Ramos (cell line): ENCODE data around the gene CLCNKA.
"Not testable (repeated sequence)": the region's sequence is repeated elsewhere in the genome, so short reads cannot be mapped to it uniquely, and the experiment has no call there.

Experiments
- in situ Hi-C: fragments of 300-500 bp; cut with MboI; formaldehyde crosslinking; loops from one replicate; pipeline ENCODE4 v1.14.3; 2022; ENCODE audit warnings: low sequenced_read_pairs; ENCODE audit not compliant: unreplicated experiment

Gene CLCNKA

GRCh38 chr1:16021681-16022080 lies at the start of gene CLCNKA:
CLCNKA (plus strand) TSS chr1:16022036; CDS start chr1:16022620, 584 bp downstream.
- in situ Hi-C loops: no loop called here

DNA sequence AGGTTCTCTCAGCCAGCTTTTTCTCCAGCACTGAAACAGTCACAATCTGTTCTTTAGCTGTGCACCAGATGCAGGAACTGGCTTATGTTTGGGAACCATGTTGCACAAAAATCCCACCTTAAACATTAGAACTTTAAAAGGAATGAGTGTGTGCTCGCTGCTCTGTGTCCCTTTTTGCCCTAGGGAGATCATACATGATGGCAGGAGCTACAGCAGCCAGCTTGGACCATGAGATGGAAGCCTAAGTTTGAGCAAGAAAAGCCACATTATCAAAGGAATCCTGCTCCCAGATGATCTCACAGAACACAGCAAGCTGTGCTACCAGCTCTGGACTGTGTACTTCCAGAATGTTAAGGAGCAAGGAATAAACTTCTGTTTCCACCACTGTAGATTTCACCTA lies 49.4 kb upstream of the CLCNKA start:
- in situ Hi-C loops: no loop called here

GRCh38 chr1:15973772-15974171 lies 48.1 kb upstream of the CLCNKA start:
- in situ Hi-C loops: no loop called here

GRCh38 chr1:15974855-15975254 lies 47.0 kb upstream of the CLCNKA start:
- in situ Hi-C loops: no loop called here

DNA sequence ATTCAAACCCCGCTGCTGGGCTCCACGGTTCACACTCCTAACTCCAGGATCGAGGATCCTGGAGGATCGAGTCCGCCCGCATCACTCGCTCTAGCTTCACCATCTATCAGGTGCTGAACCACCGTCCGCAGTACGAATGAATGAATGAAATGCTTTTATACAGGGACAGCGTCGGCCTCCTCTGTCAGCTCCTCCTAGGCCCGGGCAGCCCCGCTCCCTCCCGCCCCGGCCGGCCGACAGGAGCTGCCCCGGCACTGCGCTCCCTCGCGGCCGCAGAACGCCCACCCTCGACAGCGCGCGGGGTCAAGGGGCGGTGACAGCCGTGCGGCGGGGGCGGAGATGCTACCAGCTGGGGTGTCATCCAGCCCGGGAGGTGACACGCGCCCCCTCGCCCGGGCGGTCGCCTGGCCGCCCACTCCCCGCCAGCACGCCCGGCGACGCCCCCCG lies 46.5 kb upstream of the CLCNKA start:
- in situ Hi-C loops: no loop called here

GRCh38 chr1:15975805-15976680 lies 45.8 kb upstream of the CLCNKA start, which contains the start of gene ZBTB17:
ZBTB17 (minus strand) TSS chr1:15976101; CDS start chr1:15948495, 27,606 bp downstream.
- in situ Hi-C loops: no loop called here

DNA sequence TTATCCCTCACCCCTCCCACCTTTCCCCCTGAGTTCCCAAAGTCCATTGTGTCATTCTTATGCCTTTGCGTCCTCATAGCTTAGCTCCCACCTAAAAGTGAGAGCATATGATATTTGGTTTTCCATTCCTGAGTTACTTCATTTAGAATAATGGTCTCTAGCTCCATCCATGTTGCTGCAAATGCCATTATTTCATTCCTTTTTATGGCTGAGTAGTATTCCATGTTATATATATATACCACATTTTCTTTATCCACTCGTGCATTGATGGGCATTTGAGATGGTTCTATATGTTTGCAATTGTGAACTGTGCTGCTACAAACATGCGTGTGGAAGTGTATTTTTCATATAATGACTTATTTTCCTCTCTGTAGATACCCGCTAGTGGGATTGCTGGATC lies 43.9 kb upstream of the CLCNKA start:
- in situ Hi-C loops: not testable (repeated sequence)

GRCh38 chr1:15981679-15982078 lies 40.2 kb upstream of the CLCNKA start:
- in situ Hi-C loops: no loop called here

DNA sequence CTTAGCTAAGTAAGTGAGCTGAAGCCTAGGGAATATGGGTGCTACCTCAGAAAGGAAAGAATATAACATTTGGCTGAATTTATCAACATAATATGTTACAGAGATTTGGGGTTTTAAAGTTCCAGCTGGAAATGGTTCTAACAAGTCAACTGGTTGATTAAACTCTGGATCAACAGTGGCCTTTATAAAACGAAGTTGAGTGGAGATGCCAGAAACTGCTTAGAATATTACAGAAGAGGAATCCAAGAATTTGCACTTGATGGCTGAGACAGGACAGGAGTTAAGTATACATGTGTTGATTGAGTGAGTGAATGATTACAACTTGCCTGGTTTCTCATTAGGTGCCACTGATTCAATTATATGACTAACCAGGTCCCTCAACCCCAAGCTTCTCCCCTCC lies 38.6 kb upstream of the CLCNKA start:
- in situ Hi-C loops: no loop called here

DNA sequence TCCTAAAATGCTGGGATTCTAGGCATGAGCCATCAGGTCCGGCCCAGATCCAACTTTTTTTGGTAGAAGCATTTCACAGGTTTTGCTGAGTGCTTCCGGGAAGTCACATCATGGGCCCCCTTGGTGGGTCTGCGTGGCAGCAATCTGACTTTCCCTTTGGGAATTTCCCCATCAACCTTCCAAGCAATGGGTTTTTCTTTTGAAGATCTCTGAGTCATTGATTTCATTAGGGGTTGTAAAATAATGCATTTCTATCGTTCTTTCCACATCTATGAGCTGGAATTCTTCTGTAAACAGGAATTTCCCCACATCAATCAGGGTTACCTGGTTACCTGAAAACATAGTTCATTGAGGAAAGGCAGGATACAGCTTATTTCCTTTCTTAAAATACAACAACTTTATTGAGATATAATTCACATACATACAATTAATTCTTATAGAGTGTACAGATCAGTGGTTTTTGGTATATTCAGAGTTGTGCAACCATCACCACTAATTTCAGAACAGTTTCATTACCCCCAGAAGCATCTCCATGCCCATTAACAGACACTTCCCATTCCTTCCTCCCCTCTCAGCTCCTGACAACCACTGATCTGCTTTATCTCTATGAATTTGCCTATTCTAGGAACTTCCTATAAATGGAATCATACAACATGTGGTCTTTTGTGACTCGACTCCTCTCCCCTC lies 36.1 kb upstream of the CLCNKA start:
- in situ Hi-C loops: no loop called here

- in situ Hi-C loops: no loop called here
Observed at GRCh38 chr1:15988856-15989736, 32.7 kb upstream of the CLCNKA start.

DNA sequence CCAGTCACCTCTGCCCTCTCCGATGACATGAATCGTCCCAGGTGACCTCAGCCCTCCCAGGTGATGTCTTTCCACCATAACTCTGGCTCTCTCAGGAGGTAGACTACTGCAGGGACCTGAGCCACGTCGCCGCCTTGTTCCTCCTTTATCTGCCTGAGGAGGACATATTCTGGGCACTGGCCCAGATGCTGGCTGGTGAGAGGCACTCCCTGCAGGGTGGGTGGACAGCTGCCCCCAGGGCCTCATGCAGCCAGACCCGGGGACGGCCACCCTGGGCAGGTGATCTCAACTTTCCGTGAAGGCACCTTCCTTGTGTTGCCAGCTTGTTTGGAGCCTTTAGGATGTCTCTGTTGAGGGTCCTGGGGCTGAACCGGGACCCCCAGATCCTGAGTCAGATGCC lies 32.1 kb upstream of the CLCNKA start:
- in situ Hi-C loops: no loop called here

DNA sequence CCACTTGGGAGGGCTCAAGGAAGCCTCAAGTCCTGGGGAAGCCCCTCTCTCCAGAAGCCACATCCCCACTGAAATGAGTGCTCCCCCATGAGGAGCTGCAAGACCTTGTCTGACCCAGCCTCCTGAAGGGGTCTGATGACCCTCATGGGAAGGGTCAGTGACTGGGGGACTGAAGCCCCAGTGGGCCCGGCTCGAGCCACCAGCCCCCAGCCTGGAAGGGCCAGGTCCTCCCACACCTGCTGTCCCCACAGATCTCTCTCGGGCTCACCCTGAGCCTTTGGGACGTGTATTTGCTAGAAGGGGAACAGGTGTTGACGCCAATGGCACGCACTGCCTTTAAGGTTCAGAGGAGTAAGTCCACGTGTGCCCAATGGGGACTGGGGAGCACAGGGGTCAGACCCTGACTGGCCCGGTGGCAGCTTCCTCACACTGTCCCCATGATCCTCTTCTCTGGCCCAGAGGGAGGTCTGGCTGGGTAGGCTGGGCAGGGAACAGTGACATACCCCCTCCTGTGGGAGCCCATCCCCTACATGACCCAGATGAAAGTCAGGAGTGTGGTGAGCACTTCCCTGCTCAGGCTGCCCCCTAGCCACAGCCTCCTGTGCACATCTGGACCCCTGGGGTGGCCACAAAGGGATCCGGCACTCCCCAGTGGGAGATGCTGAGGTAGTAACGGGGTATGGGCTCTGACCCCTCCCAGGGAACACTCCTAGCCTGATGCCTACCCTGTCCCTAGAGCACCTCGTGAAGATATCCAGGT lies 30.2 kb upstream of the CLCNKA start:
- in situ Hi-C loops: no loop called here

- in situ Hi-C loops: no loop called here
Observed at GRCh38 chr1:15992187-15992553, 29.7 kb upstream of the CLCNKA start.

DNA sequence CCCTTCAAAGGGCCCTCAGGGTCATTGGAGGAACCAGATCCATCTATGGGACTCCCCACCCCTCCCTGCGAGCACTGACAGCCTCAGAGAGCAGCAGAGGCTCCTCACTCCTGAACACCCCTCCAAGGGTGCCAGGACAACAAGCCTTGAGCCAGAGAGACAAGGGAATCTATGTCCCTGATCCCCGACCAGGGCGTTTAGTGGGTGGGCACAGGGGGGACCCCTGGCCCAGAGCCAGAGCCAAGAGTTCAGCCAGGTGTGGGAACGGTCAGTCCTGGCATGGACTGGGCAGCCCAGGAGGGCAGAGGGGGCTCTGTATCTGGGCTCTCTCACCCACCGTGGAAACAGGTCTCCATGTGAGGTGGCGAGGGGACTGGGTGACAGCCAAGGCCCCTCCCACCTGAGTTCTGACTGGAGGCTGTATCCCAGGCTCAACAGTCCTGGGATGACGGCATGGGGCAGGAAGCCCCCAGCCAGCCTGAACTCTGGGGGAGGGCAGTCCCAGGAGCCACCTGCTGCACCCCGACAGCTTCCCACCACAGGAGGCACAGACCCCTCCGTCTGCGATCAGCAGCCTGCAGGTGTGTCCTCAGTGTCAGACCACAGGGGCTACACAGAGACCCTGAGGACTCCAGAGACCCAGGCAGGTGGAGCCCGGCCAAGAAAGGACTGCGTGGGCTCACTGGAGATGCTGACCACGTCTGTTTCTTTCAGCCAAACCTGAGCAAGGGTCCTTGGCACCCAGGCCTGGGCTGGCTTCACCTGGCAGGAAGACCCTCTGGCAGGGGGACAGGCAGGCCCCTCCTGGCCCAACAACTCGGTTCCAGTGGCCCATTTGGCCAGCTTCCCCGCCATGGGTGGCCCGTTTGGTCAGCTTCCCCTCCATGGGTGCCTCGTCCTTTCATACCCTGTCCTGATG lies 29.0 kb upstream of the CLCNKA start:
- in situ Hi-C loops: no loop called here

DNA sequence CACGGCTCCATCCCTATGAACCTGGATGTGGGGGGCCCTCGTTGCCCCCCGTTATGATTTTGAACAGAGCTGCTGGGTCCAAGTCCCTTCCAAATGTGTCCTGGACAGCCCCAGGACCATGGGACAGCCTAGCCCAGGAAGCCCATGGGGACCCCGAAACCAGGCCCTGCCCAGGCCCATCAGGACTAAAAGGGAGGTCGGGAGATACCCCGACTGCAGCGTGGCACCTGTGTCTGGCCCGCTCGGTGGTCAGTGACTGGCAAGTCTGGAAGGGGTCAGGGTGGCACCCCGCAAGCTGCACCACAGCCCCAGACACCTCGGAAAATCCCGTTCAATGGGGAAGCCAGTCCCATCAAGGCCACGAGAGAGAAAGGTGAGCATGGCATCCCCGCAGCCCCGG lies 28.2 kb upstream of the CLCNKA start:
- in situ Hi-C loops: no loop called here

- in situ Hi-C loops: no loop called here
Observed at GRCh38 chr1:15994081-15994480, 27.8 kb upstream of the CLCNKA start.

- in situ Hi-C loops: no loop called here
Observed at GRCh38 chr1:15994590-15995351, 27.1 kb upstream of the CLCNKA start.
